Thoracic aorta (tissue), 2 donors: Measurements from ENCODE around the gene PTPA. TPM values are rescaled to one million over a fixed set of nuclear protein-coding genes. Genes with fewer than 3 reads are reported as not detected.
A peak's percentile ranks its signal among the peaks of the same experiment; 100 is the strongest.

Source experiments
- ATAC-seq: fragments of 150-250 bp; one replicate; pipeline ENCODE4 v1.8.0; 2017; ENCODE audit warnings: low read depth; ENCODE audit not compliant: insufficient number of reproducible peaks, low FRiP score
- DNase-seq: peaks from one replicate; pipeline ENCODE4 v3.0.0-alpha.2; 2020; ENCODE audit warnings: low spot score
- H3K27ac ChIP-seq, 2 donors: fragments of 200-600 bp; sonication (generic); 1 replicate in 1 of 2; 2 replicates in 1 of 2; pipeline ENCODE4 v1.5.1; 2016; ENCODE audit warnings: mild to moderate bottlenecking in 2 of 2, moderate library complexity in 2 of 2
- H3K27me3 ChIP-seq: fragments of 200-600 bp; sonication (generic); replicated peaks from 2 replicates; pipeline ENCODE4 v1.6.0; 2016; ENCODE audit warnings: mild to moderate bottlenecking; ENCODE audit not compliant: insufficient read depth
- H3K36me3 ChIP-seq: fragments of 200-600 bp; sonication (generic); one replicate; pipeline ENCODE4 v1.5.1; 2016
- H3K4me1 ChIP-seq, 2 donors: fragments of 200-600 bp; sonication (generic); 1 replicate in 1 of 2; 2 replicates in 1 of 2; pipeline versions ENCODE4 v1.5.1 to v1.6.0; 2016; ENCODE audit warnings: low read depth in 2 of 2, mild to moderate bottlenecking in 1 of 2; ENCODE audit not compliant: control insufficient read depth in 1 of 2
- H3K4me3 ChIP-seq: fragments of 200-600 bp; sonication (generic); 2 replicates; pipeline ENCODE4 v1.5.1; 2016; ENCODE audit warnings: mild to moderate bottlenecking
- H3K9me3 ChIP-seq: fragments of 200-600 bp; sonication (generic); 2 replicates; pipeline ENCODE4 v1.5.1; 2016
- total RNA-seq, 2 donors: library from RNA; depleted of rRNA; stranded (reverse); fragments of >200 nt; gene quantifications; one replicate each; pipeline versions ENCODE4 v1.1.0 to v1.2.3, GENCODE V29; 2016
- TF ChIP-seq, protein P1 (sequence below): fragments of 200-600 bp; sonication (generic); IDR thresholded peaks from one replicate; pipeline ENCODE4 v1.5.1; 2019; ENCODE audit warnings: antibody characterized with exemption

PTPA gene
- total RNA-seq, 2 donors from 2014 or later: 72.2 to 93.3 TPM

DNA sequence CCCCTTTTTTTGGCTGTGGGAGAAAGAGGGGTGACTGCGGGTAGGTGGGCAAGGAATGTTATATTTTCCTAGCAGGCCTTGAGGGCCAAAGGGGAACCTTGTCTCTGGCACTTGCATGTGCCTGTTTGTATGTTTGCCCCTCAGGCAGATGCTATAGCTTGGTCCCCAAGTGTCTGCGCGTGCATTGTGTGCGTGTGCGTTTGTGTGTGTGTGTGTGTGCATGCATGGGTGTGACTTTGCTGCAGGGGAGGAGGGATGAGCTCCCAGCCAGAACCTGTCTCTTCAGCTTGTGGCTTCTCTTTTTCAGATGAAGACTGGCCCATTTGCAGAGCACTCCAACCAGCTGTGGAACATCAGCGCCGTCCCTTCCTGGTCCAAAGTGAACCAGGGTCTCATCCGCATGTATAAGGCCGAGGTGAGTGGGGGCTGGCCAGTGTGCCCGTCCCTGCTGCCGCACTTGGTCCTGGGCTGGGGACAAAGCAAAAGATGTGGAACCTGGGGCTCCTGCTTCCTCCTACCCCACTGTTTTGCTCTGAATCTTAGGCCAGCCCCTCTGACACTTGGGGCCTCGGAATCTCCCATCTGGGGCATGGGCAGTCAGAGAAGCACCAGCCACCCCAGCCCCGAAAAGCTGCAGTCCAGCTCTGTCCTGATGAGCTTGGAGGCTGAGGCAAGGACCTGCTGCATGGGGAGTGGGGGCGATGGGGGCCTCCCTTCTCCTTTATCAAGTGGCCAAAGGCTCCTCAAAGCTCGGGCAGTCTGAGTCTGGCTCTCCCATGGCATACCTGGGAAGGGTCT lies 31.1 kb downstream of the PTPA start:
- Histone ChIP-seq H3K9me3 (no peaks in the 10 kb centered on the region), H3K4me1 (peaks cover 79 to 98% of the 10 kb centered on the region in 2 donors), H3K36me3 (peaks cover under 1% of the 10 kb centered on the region), H3K27ac (peak overlapping the region; percentile 100), H3K4me3 (peak overlapping the region; percentile 76), H3K27me3 (no peaks in the 10 kb centered on the region)
- ATAC-seq: no peak
- TF ChIP-seq, protein P1, sequence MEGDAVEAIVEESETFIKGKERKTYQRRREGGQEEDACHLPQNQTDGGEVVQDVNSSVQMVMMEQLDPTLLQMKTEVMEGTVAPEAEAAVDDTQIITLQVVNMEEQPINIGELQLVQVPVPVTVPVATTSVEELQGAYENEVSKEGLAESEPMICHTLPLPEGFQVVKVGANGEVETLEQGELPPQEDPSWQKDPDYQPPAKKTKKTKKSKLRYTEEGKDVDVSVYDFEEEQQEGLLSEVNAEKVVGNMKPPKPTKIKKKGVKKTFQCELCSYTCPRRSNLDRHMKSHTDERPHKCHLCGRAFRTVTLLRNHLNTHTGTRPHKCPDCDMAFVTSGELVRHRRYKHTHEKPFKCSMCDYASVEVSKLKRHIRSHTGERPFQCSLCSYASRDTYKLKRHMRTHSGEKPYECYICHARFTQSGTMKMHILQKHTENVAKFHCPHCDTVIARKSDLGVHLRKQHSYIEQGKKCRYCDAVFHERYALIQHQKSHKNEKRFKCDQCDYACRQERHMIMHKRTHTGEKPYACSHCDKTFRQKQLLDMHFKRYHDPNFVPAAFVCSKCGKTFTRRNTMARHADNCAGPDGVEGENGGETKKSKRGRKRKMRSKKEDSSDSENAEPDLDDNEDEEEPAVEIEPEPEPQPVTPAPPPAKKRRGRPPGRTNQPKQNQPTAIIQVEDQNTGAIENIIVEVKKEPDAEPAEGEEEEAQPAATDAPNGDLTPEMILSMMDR: no peak
- DNase-seq: no peak

DNA sequence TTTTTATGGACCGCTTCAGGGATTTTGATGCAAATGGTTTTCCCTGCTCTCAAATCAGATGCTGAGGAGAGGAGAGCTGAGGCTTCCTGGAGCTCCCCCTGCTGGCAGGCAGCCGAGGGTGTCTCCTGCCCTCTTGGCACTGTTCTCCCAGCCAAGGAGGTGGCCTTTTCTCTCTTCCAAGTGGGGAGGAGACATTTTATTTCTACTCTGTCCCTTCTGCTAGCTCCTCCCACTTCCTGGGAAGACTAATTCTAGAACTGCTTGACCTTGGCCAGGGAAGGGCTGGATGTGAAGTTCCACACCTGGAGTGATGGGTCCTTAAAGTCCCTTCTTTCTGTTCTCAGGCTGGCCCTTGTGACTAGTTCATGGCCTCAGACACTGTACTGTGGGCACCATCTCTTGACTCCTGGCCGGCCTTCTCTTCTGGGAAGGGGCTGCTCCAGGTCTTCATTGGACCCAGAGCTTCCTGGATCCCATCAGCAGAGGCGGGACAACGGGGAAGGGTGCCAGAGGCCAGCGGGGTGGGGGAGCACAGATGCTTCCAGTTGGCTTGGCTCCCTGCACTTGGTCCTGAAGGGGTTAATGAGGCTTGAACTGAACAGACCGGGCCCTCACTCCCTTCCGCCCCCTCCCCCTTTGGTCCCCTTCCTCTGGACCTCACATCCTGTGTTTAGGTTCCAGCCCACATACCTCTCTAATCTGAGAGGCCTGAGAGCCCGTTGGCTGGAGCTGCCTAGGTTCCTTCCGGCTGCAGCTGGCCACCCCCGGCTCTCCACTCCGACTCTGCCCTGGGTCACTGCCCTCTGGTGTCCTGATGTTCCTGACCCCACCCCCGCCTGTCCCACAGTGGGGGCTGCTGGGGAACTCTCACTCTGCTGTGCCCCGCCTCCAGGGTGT lies 32.1 kb downstream of the PTPA start:
- Histone ChIP-seq H3K27ac (peak overlapping the region; percentile 100), H3K4me3 (peak overlapping the region; percentile 55), H3K27me3 (no peaks in the 10 kb centered on the region), H3K9me3 (no peaks in the 10 kb centered on the region), H3K4me1 (peaks cover 71 to 92% of the 10 kb centered on the region in 2 donors), H3K36me3 (no peaks in the 10 kb centered on the region)
- ATAC-seq: peak; percentile 42
- no peak for DNase-seq
- TF ChIP-seq, protein P1: peak; percentile 77

DNA sequence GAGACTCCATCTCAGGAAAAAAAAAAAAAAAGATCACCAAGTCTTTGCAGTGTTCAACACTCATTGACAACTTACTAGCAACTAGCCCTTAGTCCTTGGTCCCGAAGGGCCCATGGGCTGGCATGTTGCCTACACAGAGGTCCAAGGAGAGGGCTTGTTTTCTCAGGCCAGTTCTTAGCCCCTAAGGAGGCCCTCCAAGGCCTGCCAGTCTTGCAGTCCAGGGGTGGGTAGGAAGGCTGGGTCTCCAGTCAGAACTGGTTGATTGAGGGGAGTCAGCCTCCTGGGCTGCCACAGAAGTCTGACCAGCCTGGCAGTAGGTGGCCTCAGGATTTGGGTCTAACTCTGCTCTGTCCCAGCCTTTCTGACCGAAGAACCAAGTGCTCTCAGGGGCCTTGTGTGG lies 34.1 kb downstream of the PTPA start:
- peak overlapping the region; percentile 88 to 95 for H3K27ac ChIP-seq
- H3K27me3 ChIP-seq: no peaks in the 10 kb centered on the region
- peaks cover 6% of the 10 kb centered on the region for H3K36me3 ChIP-seq
- no peak overlapping the region for H3K4me3 ChIP-seq
- H3K9me3 ChIP-seq: no peaks in the 10 kb centered on the region
- TF ChIP-seq, protein P1: no peak
- ATAC-seq (no peak), DNase-seq (no peak)
- peaks cover 63 to 74% of the 10 kb centered on the region in 2 donors for H3K4me1 ChIP-seq

DNA sequence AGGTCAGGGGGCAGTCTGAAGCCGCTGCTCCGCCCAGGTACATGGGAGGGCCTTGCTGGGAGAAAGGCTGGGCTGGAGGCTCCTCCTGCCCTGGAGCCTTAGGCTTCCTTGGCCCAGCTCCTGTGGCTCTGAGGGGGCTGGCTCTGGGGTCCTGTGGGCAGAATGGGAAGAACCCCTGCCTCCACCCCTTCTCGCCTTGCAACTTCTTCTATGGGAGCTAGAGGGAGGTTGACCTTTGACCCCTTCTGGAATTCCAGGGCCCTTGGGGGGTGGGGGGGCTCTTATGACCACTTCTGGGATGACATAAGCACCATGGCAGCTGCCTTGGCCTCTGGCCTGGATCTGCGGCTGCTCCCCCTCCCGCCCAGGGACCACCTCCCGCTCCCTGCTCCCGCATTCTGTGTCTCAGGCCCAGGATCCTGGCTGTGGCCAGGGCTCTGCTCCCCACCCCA lies 34.7 kb downstream of the PTPA start:
- Histone ChIP-seq H3K36me3 (peaks cover 10% of the 10 kb centered on the region), H3K4me3 (no peak overlapping the region), H3K4me1 (peaks cover 58 to 68% of the 10 kb centered on the region in 2 donors), H3K9me3 (no peaks in the 10 kb centered on the region), H3K27ac (peak overlapping the region; percentile 88 to 95), H3K27me3 (no peaks in the 10 kb centered on the region)
- ATAC-seq (peak; percentile 52), DNase-seq (no peak)
- TF ChIP-seq, protein P1: no peak

DNA sequence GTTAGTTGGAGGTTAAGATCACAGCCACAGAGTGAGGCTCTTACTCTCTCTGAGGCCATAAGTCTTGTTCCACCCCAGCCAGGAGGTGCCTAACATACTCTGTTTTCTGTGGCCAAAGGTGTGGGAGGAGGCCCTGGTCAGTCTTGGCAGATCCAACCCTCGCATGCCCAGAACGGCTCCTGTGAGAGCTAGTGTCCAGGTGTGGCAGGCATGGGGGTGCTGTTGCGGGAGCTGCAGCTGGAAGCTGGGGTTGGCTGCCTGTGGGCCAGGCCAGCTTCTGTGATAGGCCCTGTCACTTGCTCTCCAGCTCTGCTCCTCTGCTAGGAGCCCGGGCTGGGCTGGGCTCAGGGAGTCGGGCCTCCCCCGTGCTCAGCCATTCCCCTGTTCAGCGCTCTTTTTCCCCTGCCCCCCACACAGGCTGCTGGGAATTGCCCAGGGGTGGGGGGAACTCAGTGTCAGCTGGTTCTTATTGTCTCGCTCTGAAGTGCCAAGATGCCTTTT lies 35.3 kb downstream of the PTPA start:
- ATAC-seq: no peak
- Histone ChIP-seq H3K36me3 (peaks cover 16% of the 10 kb centered on the region), H3K27me3 (no peaks in the 10 kb centered on the region), H3K9me3 (no peaks in the 10 kb centered on the region), H3K4me3 (no peak overlapping the region), H3K4me1 (peaks cover 52 to 62% of the 10 kb centered on the region in 2 donors), H3K27ac (peak overlapping the region; percentile 88 to 95)
- TF ChIP-seq, protein P1: no peak
- DNase-seq: no peak
